Measurements from ENCODE around the gene COG1.

DNA sequence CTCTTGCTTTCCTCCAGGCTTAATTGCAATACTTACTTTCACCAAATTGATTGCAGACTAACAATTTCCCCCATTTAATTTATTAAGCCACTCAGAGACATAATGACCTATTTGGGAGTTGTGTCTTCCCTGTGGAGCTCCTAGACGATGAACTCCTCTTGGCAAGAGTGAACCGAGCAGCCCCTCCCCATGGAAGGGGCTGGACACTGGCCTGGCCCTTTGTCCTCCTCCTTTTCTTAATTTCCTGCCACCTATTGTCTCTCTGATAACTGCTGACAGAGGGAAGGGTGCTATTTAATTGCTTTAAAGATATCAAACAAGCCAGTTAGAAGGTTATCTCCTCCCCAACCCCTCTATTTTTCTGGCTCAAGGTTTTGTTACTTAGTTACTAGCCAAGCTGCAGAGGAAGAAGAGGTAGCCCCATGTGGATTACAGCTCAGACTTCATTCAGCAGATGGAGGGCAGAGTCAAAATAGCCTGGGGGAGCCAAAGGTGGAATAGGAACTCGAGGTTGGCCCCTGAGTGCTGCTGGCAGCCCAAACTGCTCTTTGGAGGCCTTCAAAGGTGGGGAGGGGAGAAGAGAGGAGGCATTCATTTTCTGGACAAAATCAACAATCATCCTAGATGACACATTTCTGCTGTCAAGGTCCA lies 31.8 kb upstream of the COG1 start:
- no peak for TF ChIP-seq CTCF (IDR thresholded peaks at IDR 0.05)
- TF ChIP-seq ZFX (IDR thresholded peaks at IDR 0.05; ENCODE audit: borderline replicate concordance), result no peak

Data from 22Rv1 (cell line).